GM18951 (cell line): ENCODE data around the gene MCHR1.
"Not testable (repeated sequence)": the region's sequence is repeated elsewhere in the genome, so short reads cannot be mapped to it uniquely, and the experiment has no call there.

Experiments
- POLR2A ChIP-seq: IDR thresholded peaks from 4 replicates; pipeline ENCODE4 v1.6.1; 2011; ENCODE audit warnings: mild to moderate bottlenecking; ENCODE audit not compliant: insufficient read length, insufficient read depth; ENCODE audit errors: extremely low read depth
- in situ Hi-C: fragments of 300-500 bp; cut with MboI; formaldehyde crosslinking; loops from one replicate; pipeline ENCODE4 v1.12.0; 2022; ENCODE audit warnings: low sequenced_read_pairs, mixed read lengths, inconsistent platforms; ENCODE audit not compliant: unreplicated experiment

The MCHR1 gene

DNA sequence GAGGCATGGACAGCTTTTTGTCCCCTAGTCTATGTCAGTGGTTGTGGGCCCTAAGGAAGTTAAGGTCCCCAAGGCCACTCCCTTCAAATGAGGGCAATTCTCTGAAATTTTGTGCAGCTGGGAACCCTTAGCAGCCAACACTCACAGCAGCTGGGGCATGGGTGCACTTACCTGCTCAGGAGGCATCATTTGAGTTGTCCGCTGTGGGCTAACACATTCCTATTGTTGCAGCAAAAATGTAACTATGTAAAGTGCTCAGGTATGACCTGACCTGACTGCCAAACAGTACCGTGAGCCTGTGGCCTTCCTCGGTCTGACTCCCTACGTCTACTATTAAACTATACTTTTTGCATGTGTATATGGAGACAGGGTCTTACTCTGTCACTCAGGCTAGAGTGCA lies 37.0 kb upstream of the MCHR1 start:
- in situ Hi-C loops, result loop anchor here (5.0 to 25.0 kb wide), 2 partner anchors 115 to 205 kb away; no protein-coding TSS in a partner anchor
- TF ChIP-seq POLR2A, result no peak

GRCh38 chr22:40645579-40646197 lies 33.6 kb upstream of the MCHR1 start:
- in situ Hi-C loops, result loop anchor here (25.0 kb wide), 1 partner anchor 208 kb away; no protein-coding TSS in a partner anchor
- no peak for TF ChIP-seq POLR2A

- no peak for TF ChIP-seq POLR2A
- in situ Hi-C loops, result loop anchor here (25.0 kb wide), 1 partner anchor 211 kb away; no protein-coding TSS in a partner anchor
Observed at GRCh38 chr22:40648386-40648785, 30.9 kb upstream of the MCHR1 start.

GRCh38 chr22:40651057-40651456 lies 28.2 kb upstream of the MCHR1 start:
- TF ChIP-seq POLR2A, result no peak
- in situ Hi-C loops, result no loop called here

- in situ Hi-C loops, result no loop called here
Observed at GRCh38 chr22:40651563-40652501, 27.5 kb upstream of the MCHR1 start.

DNA sequence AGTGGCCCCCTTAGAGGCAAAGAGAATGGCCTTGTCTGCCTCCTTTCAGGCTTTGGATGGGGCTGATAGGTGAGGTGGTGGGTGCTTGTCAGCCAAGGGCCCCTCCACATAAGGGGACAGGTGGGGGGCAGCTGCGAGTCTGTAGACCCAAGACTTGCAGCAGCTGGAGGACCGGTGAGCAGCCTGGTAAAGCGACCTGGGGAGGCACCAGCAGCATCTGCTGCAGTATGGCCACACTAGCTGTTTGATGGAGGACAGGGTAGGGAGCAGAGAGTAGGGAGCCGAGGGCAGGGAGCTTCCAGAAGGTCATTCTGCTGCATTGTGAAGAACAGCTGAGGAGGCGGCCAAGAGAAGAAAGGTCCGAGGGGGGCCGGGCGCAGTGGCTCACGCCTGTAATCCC lies 25.9 kb upstream of the MCHR1 start:
- in situ Hi-C loops, result no loop called here

More at GRCh38 chr22:40651563-40652501, 27.5 kb upstream of the MCHR1 start:
- peak; percentile 42 for TF ChIP-seq POLR2A

GRCh38 chr22:40654522-40655167 lies 24.6 kb upstream of the MCHR1 start:
- in situ Hi-C loops, result no loop called here
- no peak for TF ChIP-seq POLR2A

More for the DNA sequence above, 25.9 kb upstream of the MCHR1 start:
- no peak for TF ChIP-seq POLR2A

GRCh38 chr22:40655941-40656340 lies 23.3 kb upstream of the MCHR1 start:
- in situ Hi-C loops, result not testable (repeated sequence)

- in situ Hi-C loops, result not testable (repeated sequence)
Observed at GRCh38 chr22:40656651-40657050, 22.6 kb upstream of the MCHR1 start.

GRCh38 chr22:40659166-40659565 lies 20.1 kb upstream of the MCHR1 start:
- in situ Hi-C loops, result no loop called here
- no peak for TF ChIP-seq POLR2A

DNA sequence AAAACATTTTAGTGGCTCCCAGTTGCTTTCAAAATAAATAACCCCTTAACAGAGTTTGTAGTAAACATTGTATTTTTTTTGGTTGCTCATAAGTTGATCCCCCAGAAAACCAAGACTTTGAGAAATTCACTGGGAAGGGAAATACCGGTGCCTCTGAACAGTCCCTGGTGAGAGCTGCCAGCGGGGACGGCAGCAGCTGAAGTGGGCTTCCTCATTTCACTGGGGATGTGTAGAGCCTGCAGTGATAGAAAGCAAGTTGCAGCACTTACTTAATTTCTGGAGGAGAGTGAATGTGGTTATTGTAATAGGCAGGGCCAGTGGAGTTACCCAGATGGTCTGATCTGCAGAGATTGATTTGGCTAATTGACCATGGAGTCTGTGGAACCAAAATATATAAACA lies 18.6 kb upstream of the MCHR1 start:
- no peak for TF ChIP-seq POLR2A
- in situ Hi-C loops, result no loop called here

DNA sequence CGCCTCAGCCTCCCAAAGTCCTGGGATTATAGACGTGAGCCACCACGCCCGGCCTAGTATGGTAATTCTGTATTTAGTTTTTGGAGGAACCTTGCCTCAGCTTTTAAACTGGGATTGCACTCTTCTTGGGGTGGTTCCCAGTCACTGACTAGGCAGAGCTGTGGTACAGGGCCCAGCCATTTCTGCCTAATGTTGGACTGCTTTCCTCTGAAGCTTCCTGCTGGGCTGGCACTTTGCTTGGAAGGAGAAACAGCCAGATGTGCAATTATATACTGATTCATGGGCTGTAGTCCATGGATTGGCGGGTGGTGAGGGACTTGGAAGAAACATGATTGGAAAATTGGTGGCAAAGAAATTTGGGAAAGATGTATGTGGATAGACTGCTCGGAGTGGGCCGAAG lies 17.6 kb upstream of the MCHR1 start:
- no peak for TF ChIP-seq POLR2A
- in situ Hi-C loops, result no loop called here

- in situ Hi-C loops, result no loop called here
- TF ChIP-seq POLR2A, result no peak
Observed at GRCh38 chr22:40665312-40665711, 14.0 kb upstream of the MCHR1 start.
